Pancreas (tissue), 10 donors: ENCODE results near the gene TMEM62. TPM values are rescaled to one million over a fixed set of nuclear protein-coding genes. Genes with fewer than 3 reads are reported as not detected.

Experiments used
- ATAC-seq, 4 donors: fragments of 200-7000 bp; cut with Tn5 transposase; one replicate each; pipeline versions ENCODE4 v1.8.0 to v1.9.1; 2020; ENCODE audit warnings: mild to moderate bottlenecking in 4 of 4, moderate library complexity in 4 of 4
- DNase-seq, 6 donors: peaks; one replicate each; pipeline ENCODE4 v3.0.0-alpha.2; 2020
- FAIRE-seq: peaks from 2 replicates; lab custom pipeline; 2012; peaks lifted over from hg19 to GRCh38; lab: Jason Lieb, UNC
- H3K27ac ChIP-seq, 4 donors: fragments of 200-600 bp; sonication (generic); 1 replicate in 3 of 4; 2 replicates in 1 of 4; pipeline versions ENCODE4 v1.5.0 to v1.8.0; 2020
- H3K27me3 ChIP-seq, 4 donors: fragments of 200-600 bp; one replicate each; pipeline ENCODE4 v1.8.0; 2021
- H3K36me3 ChIP-seq, 3 donors: fragments of 200-600 bp; sonication (generic) in 1 of 3; one replicate each; pipeline versions ENCODE4 v1.5.0 to v1.8.0; 2020 to 2021
- H3K4me1 ChIP-seq, 3 donors: fragments of 200-600 bp; one replicate each; pipeline ENCODE4 v1.8.0; 2021
- H3K4me3 ChIP-seq, 4 donors: fragments of 200-600 bp; sonication (generic) in 2 of 4; one replicate each; pipeline versions ENCODE4 v1.5.0 to v1.8.0; 2020 to 2021
- H3K9me3 ChIP-seq, 4 donors: fragments of 200-600 bp; one replicate each; pipeline ENCODE4 v1.8.0; 2021
- CTCF ChIP-seq, 4 donors: fragments of 200-600 bp; sonication (generic) in 3 of 4; IDR thresholded peaks; one replicate each; pipeline versions ENCODE4 v1.5.0 to v1.8.0; 2021; ENCODE audit warnings: antibody characterized with exemption in 4 of 4
- WGBS, 2 donors: extraction: QIAGEN DNeasy Blood & Tissue Kit; methylation state at CpG; one replicate each; pipeline ENCODE4 v1.1.7; 2013; 5-methylcytosine and 5-hydroxymethylcytosine counted together
- intact Hi-C, 3 donors: fragments of 100-400 bp; cut with DNase I; formaldehyde crosslinking; loops; one replicate each; pipeline versions ENCODE4 v1.11.1 to v1.14.2; 2022
- polyA plus RNA-seq, 2 donors: library from polyadenylated mRNA; stranded (reverse); fragments of 200-250 nt; gene quantifications; one replicate each; pipeline ENCODE4 v1.2.3, GENCODE V29; 2013
- total RNA-seq, 6 donors: library from RNA; stranded (reverse); fragmentation: NEBNext Ultra II Directional in 4 of 6; extraction: Animal tissue kit (Norgen Biotek cat#: 25700) in 4 of 6; gene quantifications; one replicate each; pipeline versions ENCODE4 v1.2.1 to v1.2.4, GENCODE V29; 2021 to 2023
- donor health status: healthy with polysubstance abuse.
- donor health status: DM: no; HTN: no; CAD: no; lungs with moderate emphysema.
- donor health status: DM: no; HTN: no; CAD: no.
- donor health status: control.
- donor health status: control.
- donor health status: Bipolar disorder and iron deficiency.
- donor health status: DM: yes; HTN: yes; CAD: no.
- donor health status: DM: no; HTN: no; CAD: no.
- donor health status: DM: no; HTN: no; CAD: no.
- donor health status: DM: yes; HTN: yes; CAD: no.

TMEM62 gene
- total and polyA plus RNA-seq, 8 donors: 8.1 to 16.8 (median 11.5) TPM

- Histone ChIP-seq H3K9me3 (no peaks in the 10 kb centered on the region), H3K27me3 (no peaks in the 10 kb centered on the region), H3K4me3 (no peak overlapping the region), H3K4me1 (no peaks in the 10 kb centered on the region), H3K36me3 (no peaks in the 10 kb centered on the region), H3K27ac (no peak overlapping the region)
- intact Hi-C loops: no loop called here
- no peak for DNase-seq
- ATAC-seq: peak in 2 of 4 donors; percentile 28 to 42
- FAIRE-seq: no peak
- WGBS, 2 donors: 58 to 60% methylated on average over 13 of the region's 13 CpGs
- no peak for TF ChIP-seq CTCF (IDR thresholded peaks at IDR 0.05)
These were observed 75.9 kb downstream of the TMEM62 start for GRCh38 chr15:43209059-43209824.

- intact Hi-C loops: no loop called here
- DNase-seq: no peak
- Histone ChIP-seq H3K4me1 (no peaks in the 10 kb centered on the region), H3K36me3 (no peaks in the 10 kb centered on the region), H3K4me3 (no peak overlapping the region), H3K27me3 (no peaks in the 10 kb centered on the region), H3K9me3 (no peaks in the 10 kb centered on the region), H3K27ac (no peak overlapping the region)
- WGBS, 2 donors: 71 to 73% methylated on average over 15 of the region's 15 CpGs
- TF ChIP-seq CTCF (IDR thresholded peaks at IDR 0.05): no peak
- FAIRE-seq: no peak
- ATAC-seq: no peak
These were observed 76.9 kb downstream of the TMEM62 start for GRCh38 chr15:43210172-43210745.

- 58 to 72% methylated on average over 9 of the region's 9 CpGs for WGBS, 2 donors
- H3K27ac ChIP-seq: no peak overlapping the region
- intact Hi-C loops: no loop called here
- FAIRE-seq: no peak
- ATAC-seq: no peak
- no peak for TF ChIP-seq CTCF (IDR thresholded peaks at IDR 0.05)
- no peaks in the 10 kb centered on the region for H3K9me3 ChIP-seq
- H3K4me1 ChIP-seq: no peaks in the 10 kb centered on the region
- H3K27me3 ChIP-seq: no peaks in the 10 kb centered on the region
- H3K36me3 ChIP-seq: no peaks in the 10 kb centered on the region
- no peak for DNase-seq
- no peak overlapping the region for H3K4me3 ChIP-seq
These were observed 77.4 kb downstream of the TMEM62 start for GRCh38 chr15:43210807-43211206.

DNA sequence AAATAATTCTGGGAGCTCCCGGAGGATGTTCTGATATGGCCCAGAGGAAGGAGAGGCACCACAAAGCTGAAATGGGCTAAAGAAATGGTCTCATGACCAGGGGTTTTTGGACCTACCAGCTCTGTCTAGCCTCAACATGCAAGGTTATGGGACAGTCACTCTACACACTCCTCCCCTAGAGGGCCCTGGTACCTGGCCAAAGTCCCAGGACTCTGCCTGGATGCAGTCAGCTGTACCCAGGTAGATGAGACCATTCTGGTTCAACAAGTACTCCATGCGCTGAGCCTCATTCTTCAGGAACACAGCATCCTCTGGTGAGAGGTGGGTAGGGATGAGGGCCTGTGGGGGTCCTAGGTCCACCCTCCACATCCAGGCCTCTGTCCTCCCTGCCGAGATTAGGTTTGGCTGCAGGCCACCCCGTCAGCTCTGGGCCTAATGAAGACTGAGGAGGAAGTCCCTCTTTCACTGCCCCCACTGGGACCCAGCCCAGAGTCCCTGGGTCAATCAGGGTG, 77.9 kb downstream of the TMEM62 start:
- Histone ChIP-seq H3K36me3 (no peaks in the 10 kb centered on the region), H3K4me3 (no peak overlapping the region), H3K27me3 (no peaks in the 10 kb centered on the region), H3K27ac (no peak overlapping the region), H3K9me3 (no peaks in the 10 kb centered on the region), H3K4me1 (no peaks in the 10 kb centered on the region)
- ATAC-seq: no peak
- intact Hi-C loops: no loop called here
- no peak for FAIRE-seq
- no peak for DNase-seq
- no peak for TF ChIP-seq CTCF (IDR thresholded peaks at IDR 0.05)
- 73 to 74% methylated on average over 4 of the region's 4 CpGs for WGBS, 2 donors

- H3K9me3 ChIP-seq: no peaks in the 10 kb centered on the region
- DNase-seq: no peak
- no peak for TF ChIP-seq CTCF (IDR thresholded peaks at IDR 0.05)
- no peak overlapping the region for H3K4me3 ChIP-seq
- H3K36me3 ChIP-seq: no peaks in the 10 kb centered on the region
- WGBS, 2 donors: 71 to 74% methylated on average over 8 of the region's 8 CpGs
- H3K4me1 ChIP-seq: no peaks in the 10 kb centered on the region
- no peak for ATAC-seq
- H3K27me3 ChIP-seq: no peaks in the 10 kb centered on the region
- intact Hi-C loops: no loop called here
- H3K27ac ChIP-seq: no peak overlapping the region
- FAIRE-seq: no peak
These were observed 78.9 kb downstream of the TMEM62 start for GRCh38 chr15:43212299-43212698.
